H1 (cell line): ENCODE data around the gene C4orf46. TPM values are rescaled to one million over a fixed set of nuclear protein-coding genes. Genes with fewer than 3 reads are reported as not detected.

Experiments
- CTCF ChIA-PET: fragments of 300-600 bp; sonication (Branson Sonifier 250); formaldehyde crosslinking; loops from one replicate; lab custom pipeline; 2021; ENCODE audit not compliant: partially characterized antibody; lab: Charles Lee
- POLR2A ChIA-PET: fragments of 300-600 bp; sonication (Branson Sonifier 250); formaldehyde crosslinking; loops from one replicate; lab custom pipeline; 2021; ENCODE audit warnings: inconsistent platforms; ENCODE audit not compliant: partially characterized antibody; lab: Charles Lee
- DNase-seq, 2 experiments: peaks; one replicate each; pipeline versions ENCODE4 v3.0.0 to v3.0.0-alpha.2; 2010 to 2022; ENCODE audit warnings: low spot score in 2 of 2, low read depth in 1 of 2, mixed read lengths in 1 of 2
- FAIRE-seq: peaks from 2 replicates; lab custom pipeline; 2011; peaks lifted over from hg19 to GRCh38; lab: Jason Lieb, UNC
- H2AFZ ChIP-seq: 2 replicates; pipeline ENCODE4 v1.8.1; 2012; ENCODE audit warnings: low read length, inconsistent platforms
- H2AK5ac ChIP-seq: 2 replicates; pipeline ENCODE4 v1.6.1; 2013; ENCODE audit warnings: low read depth, low read length
- H2BK120ac ChIP-seq: replicated peaks from 2 replicates; pipeline ENCODE3; 2013; ENCODE audit warnings: low read depth, low read length, inconsistent platforms
- H2BK12ac ChIP-seq: 2 replicates; pipeline ENCODE4 v1.6.1; 2013; ENCODE audit warnings: low read depth, low read length
- H2BK15ac ChIP-seq: 2 replicates; pipeline ENCODE4 v1.6.1; 2013; ENCODE audit warnings: low read length
- H2BK20ac ChIP-seq: 2 replicates; pipeline ENCODE4 v1.6.1; 2013; ENCODE audit warnings: low read length
- H2BK5ac ChIP-seq: 2 replicates; pipeline ENCODE4 v1.6.1; 2013; ENCODE audit warnings: low read depth, low read length
- H3K14ac ChIP-seq: 2 replicates; pipeline ENCODE4 v1.6.1; 2013; ENCODE audit warnings: inconsistent platforms; ENCODE audit not compliant: insufficient read length
- H3K18ac ChIP-seq: 2 replicates; pipeline ENCODE4 v1.6.1; 2013; ENCODE audit warnings: low read length; ENCODE audit errors: extremely low read depth
- H3K23ac ChIP-seq: 2 replicates; pipeline ENCODE4 v1.6.1; 2013; ENCODE audit warnings: inconsistent platforms; ENCODE audit not compliant: insufficient read length
- H3K23me2 ChIP-seq: 2 replicates; pipeline ENCODE4 v1.6.1; 2013; ENCODE audit warnings: low read depth, low read length
- H3K27ac ChIP-seq: 2 replicates; pipeline ENCODE4 v1.6.1; 2011; ENCODE audit warnings: low read depth, low read length, inconsistent platforms
- H3K27me3 ChIP-seq, 4 experiments: replicated peaks in 1 of 4; 1 replicate in 1 of 4; 2 replicates in 3 of 4; pipeline versions ENCODE4 v1.6.1 to v1.8.1; 2011 to 2013; ENCODE audit warnings: low read length in 3 of 4, mild to moderate bottlenecking in 3 of 4, inconsistent platforms in 2 of 4, mixed read lengths in 2 of 4, moderate library complexity in 1 of 4; ENCODE audit not compliant: control insufficient read depth in 3 of 4, insufficient read depth in 3 of 4; ENCODE audit errors: extremely low read depth in 1 of 4
- H3K36me3 ChIP-seq, 4 experiments: 2 replicates each; pipeline versions ENCODE4 v1.6.1 to v1.8.1; 2011 to 2013; ENCODE audit warnings: mild to moderate bottlenecking in 4 of 4, low read length in 3 of 4, moderate library complexity in 2 of 4, control low read depth in 1 of 4, inconsistent platforms in 1 of 4; ENCODE audit not compliant: insufficient read depth in 4 of 4, control insufficient read depth in 2 of 4
- H3K4ac ChIP-seq: replicated peaks from 2 replicates; pipeline ENCODE3; 2013; ENCODE audit warnings: low read length, low read depth, mixed read lengths, inconsistent platforms; ENCODE audit not compliant: insufficient read length
- H3K4me1 ChIP-seq, 4 experiments: replicated peaks in 1 of 4; 1 replicate in 1 of 4; 2 replicates in 3 of 4; pipeline versions ENCODE4 v1.6.1 to v1.8.1; 2011 to 2013; ENCODE audit warnings: low read length in 3 of 4, inconsistent platforms in 2 of 4, mixed read lengths in 1 of 4; ENCODE audit not compliant: insufficient read depth in 4 of 4, control insufficient read depth in 3 of 4
- H3K4me2 ChIP-seq, 2 experiments: 2 replicates each; pipeline versions ENCODE4 v1.6.1 to v1.8.1; 2011 to 2013; ENCODE audit warnings: low read depth in 2 of 2, low read length in 2 of 2, control low read depth in 1 of 2, inconsistent platforms in 1 of 2, mild to moderate bottlenecking in 1 of 2; ENCODE audit not compliant: insufficient read depth in 1 of 2
- H3K4me3 ChIP-seq, 4 experiments: fragments of 200-600, 300-600 bp in 1 of 4; sonication (generic), shearing (Covaris generic), sonication (Bioruptor Twin) in 1 of 4; 2 replicates each; pipeline versions ENCODE4 v1.5.1 to v1.8.1; 2011 to 2016; ENCODE audit warnings: low read length in 4 of 4, low read depth in 3 of 4, control low read depth in 2 of 4, inconsistent platforms in 2 of 4, mild to moderate bottlenecking in 2 of 4, mixed read lengths in 1 of 4, moderate library complexity in 1 of 4; ENCODE audit not compliant: insufficient read depth in 2 of 4; ENCODE audit errors: extremely low read depth in 1 of 4
- H3K56ac ChIP-seq: replicated peaks from 2 replicates; pipeline ENCODE3; 2013; ENCODE audit warnings: low read depth, mild to moderate bottlenecking, mixed read lengths, low read length, inconsistent platforms; ENCODE audit not compliant: insufficient read length
- H3K79me1 ChIP-seq: 2 replicates; pipeline ENCODE4 v1.6.1; 2013; ENCODE audit warnings: low read depth, low read length, control low read depth
- H3K79me2 ChIP-seq, 2 experiments: 2 replicates each; pipeline versions ENCODE4 v1.6.1 to v1.8.1; 2012 to 2013; ENCODE audit warnings: low read length in 2 of 2, mild to moderate bottlenecking in 2 of 2, inconsistent platforms in 1 of 2; ENCODE audit not compliant: insufficient read depth in 2 of 2, control insufficient read depth in 1 of 2
- H3K9ac ChIP-seq, 4 experiments: replicated peaks in 1 of 4; 1 replicate in 1 of 4; 2 replicates in 3 of 4; pipeline versions ENCODE4 v1.6.1 to v1.8.1; 2011 to 2013; ENCODE audit warnings: low read depth in 3 of 4, low read length in 3 of 4, control low read depth in 2 of 4, mild to moderate bottlenecking in 2 of 4, moderate library complexity in 2 of 4, inconsistent platforms in 1 of 4; ENCODE audit errors: extremely low read depth in 1 of 4
- H3K9me3 ChIP-seq, 2 experiments: 2 replicates each; pipeline versions ENCODE4 v1.6.1 to v1.8.1; 2012 to 2013; ENCODE audit warnings: mild to moderate bottlenecking in 2 of 2, moderate library complexity in 2 of 2, control low read depth in 1 of 2, inconsistent platforms in 1 of 2, low read depth in 1 of 2, low read length in 1 of 2, mixed read lengths in 1 of 2; ENCODE audit not compliant: insufficient read depth in 2 of 2
- H4K20me1 ChIP-seq, 2 experiments: replicated peaks in 1 of 2; 2 replicates each; pipeline versions ENCODE3 to v1.8.1; 2011 to 2013; ENCODE audit warnings: inconsistent platforms in 2 of 2, low read length in 2 of 2, mild to moderate bottlenecking in 1 of 2; ENCODE audit not compliant: insufficient read depth in 2 of 2, control insufficient read depth in 1 of 2
- H4K5ac ChIP-seq: 2 replicates; pipeline ENCODE4 v1.6.1; 2013; ENCODE audit warnings: low read length, low read depth, mixed read lengths, inconsistent platforms; ENCODE audit not compliant: insufficient read length
- H4K8ac ChIP-seq: 2 replicates; pipeline ENCODE4 v1.8.0; 2013; ENCODE audit warnings: mild to moderate bottlenecking, moderate library complexity, low read length, inconsistent platforms; ENCODE audit not compliant: insufficient read depth; ENCODE audit errors: extremely low read depth
- H4K91ac ChIP-seq: replicated peaks from 2 replicates; pipeline ENCODE3; 2013; ENCODE audit warnings: low read length, mixed read lengths, inconsistent platforms; ENCODE audit not compliant: insufficient read length
- ATF3 ChIP-seq: IDR thresholded peaks from 2 replicates; pipeline ENCODE4 v1.6.1; 2011; ENCODE audit warnings: low read depth, mild to moderate bottlenecking, low read length; ENCODE audit not compliant: insufficient read depth
- CHD1 ChIP-seq: IDR thresholded peaks from 2 replicates; pipeline ENCODE4 v1.6.1; 2012; ENCODE audit warnings: low read depth, low read length, improper control_type of control experiment
- CTCF ChIP-seq, 3 experiments: IDR thresholded peaks; 1 replicate in 2 of 3; 2 replicates in 1 of 3; pipeline versions ENCODE4 v1.5.1 to v1.6.1; 2011; ENCODE audit warnings: low read length in 3 of 3, mild to moderate bottlenecking in 3 of 3, inconsistent platforms in 2 of 3, low read depth in 1 of 3, moderate library complexity in 1 of 3; ENCODE audit not compliant: insufficient read depth in 1 of 3; ENCODE audit errors: control extremely low read depth in 1 of 3
- JUN ChIP-seq: IDR thresholded peaks from 2 replicates; pipeline ENCODE4 v1.6.1; 2011; ENCODE audit warnings: low read depth, mild to moderate bottlenecking, improper control_type of control experiment, low read length
- KDM1A ChIP-seq: fragments of 200-600, 300-600 bp; sonication (generic); IDR thresholded peaks from 2 replicates; pipeline ENCODE4 v1.7.1; 2016; ENCODE audit warnings: mild to moderate bottlenecking, low read length, borderline replicate concordance
- MAX ChIP-seq: IDR thresholded peaks from 2 replicates; pipeline ENCODE4 v1.6.1; 2012; ENCODE audit warnings: inconsistent platforms
- RAD21 ChIP-seq, 2 experiments: IDR thresholded peaks in 1 of 2; conservative IDR thresholded peaks in 1 of 2; 2 replicates each; pipeline ENCODE4 v1.6.1; 2011; ENCODE audit warnings: low read depth in 2 of 2, low read length in 2 of 2, improper control_type of control experiment in 1 of 2, inconsistent platforms in 1 of 2, mild to moderate bottlenecking in 1 of 2, moderate library complexity in 1 of 2
- SP4 ChIP-seq: IDR thresholded peaks from 2 replicates; pipeline ENCODE4 v1.6.1; 2012; ENCODE audit warnings: low read length, inconsistent platforms
- TAF7 ChIP-seq: optimal IDR thresholded peaks from 2 replicates; pipeline ENCODE3; 2011; ENCODE audit warnings: low read depth, mild to moderate bottlenecking, inconsistent platforms, low read length, moderate library complexity, borderline replicate concordance
- WGBS, 2 experiments: shearing (Covaris generic) in 1 of 2; methylation state at CpG; one replicate each; pipeline versions ENCODE4 v1.1.6 to v1.1.7; 2013 to 2015; ENCODE audit warnings: low lambda C conversion rate in 2 of 2, mixed read lengths in 2 of 2, inconsistent platforms in 1 of 2, low coverage in 1 of 2, missing lambda C conversion rate in 1 of 2; ENCODE audit not compliant: insufficient replicate concordance in 2 of 2, insufficient coverage in 1 of 2, insufficient read length in 1 of 2; ENCODE audit errors: extremely low coverage in 1 of 2, missing lambda C conversion rate in 1 of 2; 5-methylcytosine and 5-hydroxymethylcytosine counted together
- polyA plus RNA-seq, 7 experiments: library from polyadenylated mRNA; depleted of rRNA in 3 of 7; stranded (reverse) in 5 of 7; unstranded in 2 of 7; fragments of >200 nt in 5 of 7; fragments of 200-250 nt in 2 of 7; gene quantifications; 1 replicate in 5 of 7; 2 replicates in 1 of 7; 4 replicates in 1 of 7; pipeline versions ENCODE4 v1.2.1 to v1.2.3, GENCODE V29; 2011 to 2013; ENCODE audit warnings: missing spikeins in 2 of 7, mixed read lengths in 2 of 7
- total RNA-seq: library from RNA; stranded (reverse); fragmentation: NEBNext Ultra II Directional; extraction: Animal tissue kit (Norgen Biotek cat#: 25700); gene quantifications from 2 replicates; pipeline ENCODE4 v1.2.1, GENCODE V29; 2021

Gene C4orf46
- total and polyA plus RNA-seq, 2 of the 8 experiments (the other 6 are each of a cell fraction or from before 2014, with no cell fraction given): 19.8 to 28.6 TPM

- H3K79me2 ChIP-seq: peaks cover 4 to 45% of the 10 kb centered on the region in 2 experiments
- no peak for TF ChIP-seq SP4
- TF ChIP-seq JUN: no peak
- TF ChIP-seq CTCF (IDR thresholded peaks at IDR 0.05; ENCODE audit: control extremely low read depth in 1 of 3, insufficient read depth in 1 of 3, low read depth in 1 of 3, low read length in 3 of 3): peak; percentile 51 to 66 (median 63)
- no peak for TF ChIP-seq KDM1A
- TF ChIP-seq RAD21 (IDR thresholded peaks at IDR 0.05 in 1 of 2, conservative IDR thresholded peaks at IDR 0.05 in 1 of 2; ENCODE audit: low read depth in 2 of 2, low read length in 2 of 2): peak; percentile 54 to 62
- no peak for TF ChIP-seq TAF7
- TF ChIP-seq ATF3: no peak
- TF ChIP-seq MAX: no peak
- no peak for TF ChIP-seq CHD1
Measured at GRCh38 chr4:158667651-158668198, 4.0 kb downstream of the C4orf46 start.

More at GRCh38 chr4:158667651-158668198, 4.0 kb downstream of the C4orf46 start:
- POLR2A ChIA-PET: no interaction called here
- Histone ChIP-seq H4K5ac (no peak overlapping the region), H2BK20ac (no peak overlapping the region), H4K20me1 (no peaks in the 10 kb centered on the region), H3K4me1 (peaks cover 0 to 1% (median under 1%) of the 10 kb centered on the region in 4 experiments; a peak in 2 of 7 replicates), H2BK12ac (no peak overlapping the region), H3K23ac (no peak overlapping the region), H3K4me2 (no peak overlapping the region), H3K27me3 (no peaks in the 10 kb centered on the region), H3K9me3 (peaks cover 0 to 4% of the 10 kb centered on the region in 2 experiments; a peak in 1 of 4 replicates), H3K27ac (no peak overlapping the region), H3K9ac (no peak overlapping the region), H3K4ac (no peak overlapping the region), H3K4me3 (no peak overlapping the region), H2AK5ac (no peak overlapping the region), H3K56ac (no peak overlapping the region), H2BK15ac (no peak overlapping the region), H4K8ac (no peak overlapping the region), H4K91ac (no peak overlapping the region), H3K23me2 (peaks cover 11% of the 10 kb centered on the region), H3K18ac (no peak overlapping the region), H2BK5ac (no peak overlapping the region), H2AFZ (no peak overlapping the region), H3K14ac (no peak overlapping the region), H3K79me1 (0 out of 2 replicates have a peak, but pooled peaks cover 3% of the 10 kb centered on the region), H3K36me3 (peaks cover 0 to 15% (median 3%) of the 10 kb centered on the region in 4 experiments; a peak in 5 of 8 replicates), H2BK120ac (no peak overlapping the region)
- no peak for FAIRE-seq
- WGBS, 2 experiments: 46% methylated on average over 3 of the region's 3 CpGs; no CpG with 5 or more reads in 1 of the 2 experiments
- DNase-seq: no peak
- CTCF ChIA-PET: interaction anchor here (0.6 to 3.4 kb wide), 5 partner anchors 10 to 796 kb away, joined by 3 to 26 read pairs (median 4); no protein-coding TSS in a partner anchor
